K562 (cell line): ENCODE results near the gene PPL. TPM values are rescaled to one million over a fixed set of nuclear protein-coding genes. Genes with fewer than 3 reads are reported as not detected.

Experiments
- ATAC-seq: fragments of 200-7000 bp; cut with Tn5 transposase; 3 replicates; pipeline ENCODE4 v1.9.1; 2020; ENCODE audit warnings: moderate library complexity
- BruUV-seq: library from RNA; stranded (reverse); fragments of 400-500 nt; replicated peaks from 2 replicates; lab custom pipeline; 2021; lab: Mats Ljungman, UMichigan
- CTCF ChIA-PET: fragments of 300-600 bp; formaldehyde crosslinking; extraction: SDS; loops from one replicate; lab custom pipeline; 2021; ENCODE audit warnings: low intra/inter-chr PET ratio; lab: Yijun Ruan, JAX
- POLR2A ChIA-PET: fragments of 300-600, 350-650 bp; sonication (Branson Sonifier 250); formaldehyde crosslinking; extraction: SDS; loops from one replicate; lab custom pipeline; 2021; ENCODE audit warnings: antibody characterized with exemption, inconsistent platforms; lab: Yijun Ruan, JAX
- DNase-seq, 4 experiments: peaks; one replicate each; pipeline versions ENCODE4 v3.0.0 to v3.0.0-alpha.2; 2011 to 2018; ENCODE audit warnings: low spot score in 3 of 4, mixed read lengths in 3 of 4; ENCODE audit errors: extremely low read depth in 1 of 4
- FAIRE-seq: peaks from 2 replicates; lab custom pipeline; 2011; peaks lifted over from hg19 to GRCh38; lab: Jason Lieb, UNC
- H2AFZ ChIP-seq: 2 replicates; pipeline ENCODE4 v1.6.0; 2011; ENCODE audit warnings: low read depth, low read length, control low read depth, inconsistent platforms
- H3K27ac ChIP-seq: fragments of 200-600 bp; 3 replicates; pipeline ENCODE4 v1.8.0; 2011; ENCODE audit warnings: low read depth, mild to moderate bottlenecking, control low read depth, inconsistent platforms, low read length, moderate library complexity, mixed read lengths; ENCODE audit errors: extremely low read depth
- H3K27me3 ChIP-seq, 2 experiments: fragments of 300-600 bp in 1 of 2; 2 replicates in 1 of 2; 3 replicates in 1 of 2; pipeline versions ENCODE4 v1.6.0 to v1.8.0; 2011; ENCODE audit warnings: inconsistent platforms in 2 of 2, low read length in 2 of 2, mild to moderate bottlenecking in 1 of 2, mixed read lengths in 1 of 2, moderate library complexity in 1 of 2; ENCODE audit not compliant: control insufficient read depth in 2 of 2, insufficient read depth in 2 of 2
- H3K36me3 ChIP-seq: fragments of 300-600 bp; 3 replicates; pipeline ENCODE4 v1.8.0; 2011; ENCODE audit warnings: mild to moderate bottlenecking, low read length, inconsistent platforms; ENCODE audit not compliant: control insufficient read depth, insufficient read depth
- H3K4me1 ChIP-seq, 2 experiments: fragments of 200-600 bp in 1 of 2; replicated peaks in 1 of 2; 2 replicates in 1 of 2; 3 replicates in 1 of 2; pipeline versions ENCODE4 v1.5.1 to v1.8.0; 2011; ENCODE audit warnings: inconsistent platforms in 2 of 2, low read length in 2 of 2, mild to moderate bottlenecking in 1 of 2, mixed read lengths in 1 of 2, moderate library complexity in 1 of 2; ENCODE audit not compliant: control insufficient read depth in 2 of 2, insufficient read depth in 2 of 2
- H3K4me2 ChIP-seq: 2 replicates; pipeline ENCODE4 v1.6.1; 2011; ENCODE audit warnings: low read length, control low read depth, inconsistent platforms, mixed read lengths; ENCODE audit not compliant: insufficient read depth
- H3K4me3 ChIP-seq: fragments of 200-600 bp; sonication (generic), shearing (Covaris generic); 2 replicates; pipeline ENCODE4 v1.5.1; 2016; ENCODE audit warnings: control low read depth, inconsistent platforms
- H3K79me2 ChIP-seq: fragments of 200-600 bp; 3 replicates; pipeline ENCODE4 v1.8.0; 2011; ENCODE audit warnings: low read length, inconsistent platforms; ENCODE audit not compliant: control insufficient read depth, insufficient read depth
- H3K9ac ChIP-seq, 2 experiments: 2 replicates each; pipeline versions ENCODE4 v1.6.0 to v1.6.1; 2011; ENCODE audit warnings: low read depth in 2 of 2, low read length in 2 of 2, control low read depth in 1 of 2, inconsistent platforms in 1 of 2, mild to moderate bottlenecking in 1 of 2, mixed read lengths in 1 of 2; ENCODE audit not compliant: insufficient read depth in 1 of 2
- H3K9me1 ChIP-seq: one replicate; pipeline ENCODE4 v1.6.0; 2011; ENCODE audit warnings: inconsistent platforms, mild to moderate bottlenecking, low read length, moderate library complexity; ENCODE audit not compliant: control insufficient read depth, insufficient read depth
- H3K9me3 ChIP-seq: replicated peaks from 2 replicates; pipeline ENCODE4 v1.5.1; 2011; ENCODE audit warnings: low read depth, low read length, inconsistent platforms; ENCODE audit not compliant: control insufficient read depth, insufficient read depth
- H4K20me1 ChIP-seq: replicated peaks from 2 replicates; pipeline ENCODE4 v1.6.1; 2011; ENCODE audit warnings: low read length, inconsistent platforms, mixed read lengths; ENCODE audit not compliant: control insufficient read depth, insufficient read depth
- CTCFL ChIP-seq: IDR thresholded peaks from 2 replicates; pipeline ENCODE4 v1.6.1; 2011; ENCODE audit warnings: borderline replicate concordance, low read depth, mild to moderate bottlenecking, moderate library complexity, low read length; ENCODE audit not compliant: insufficient read depth, poor library complexity, severe bottlenecking
- RBM25 ChIP-seq: fragments of 200-400 bp; formaldehyde crosslinking; IDR thresholded peaks from 2 replicates; pipeline ENCODE4 v1.6.1; 2018; ENCODE audit warnings: low read length, low read depth, moderate library complexity; ENCODE audit not compliant: severe bottlenecking
- USF2 ChIP-seq: sonication (generic); formaldehyde crosslinking; IDR thresholded peaks from 2 replicates; pipeline ENCODE4 v1.5.0; 2020; ENCODE audit warnings: missing genetic modification reagents
- ZFP36 ChIP-seq: fragments of 150-350 bp; IDR thresholded peaks from 2 replicates; pipeline ENCODE4 v1.6.1; 2018; ENCODE audit warnings: low read length, low read depth; ENCODE audit not compliant: partially characterized antibody
- ZNF778 ChIP-seq: fragments of 450-650 bp; formaldehyde crosslinking; IDR thresholded peaks from 2 replicates; pipeline ENCODE4 v1.4.0; 2020; ENCODE audit warnings: mild to moderate bottlenecking, moderate library complexity
- WGBS: fragments of 100-300 bp; shearing (Covaris generic); methylation state at CpG from one replicate; pipeline ENCODE4 v1.1.6; 2016; ENCODE audit warnings: low coverage, mixed read lengths; ENCODE audit not compliant: insufficient coverage; ENCODE audit errors: missing lambda C conversion rate; 5-methylcytosine and 5-hydroxymethylcytosine counted together
- in situ Hi-C: fragments of 300-500 bp; cut with MboI; formaldehyde crosslinking; loops from 4 replicates; pipeline ENCODE4 v1.15.0; 2018; ENCODE audit warnings: inconsistent platforms, mixed read lengths
- intact Hi-C: fragments of 100-400 bp; cut with micrococcal nuclease; formaldehyde crosslinking; loops from 2 replicates; pipeline ENCODE4 v1.14.2; 2022
- polyA plus RNA-seq, 8 experiments: library from polyadenylated mRNA; depleted of rRNA in 4 of 8; stranded (reverse) in 5 of 8; unstranded in 3 of 8; fragments of >200 nt; fragmentation: Nextera tagmentation in 2 of 8; fragmentation: Illumina TruSeq in 1 of 8; extraction: Ambion mirVana in 2 of 8; extraction: Trizol in 1 of 8; gene quantifications; 2 replicates each; pipeline versions ENCODE4 v1.2.1 to v1.2.3, GENCODE V29; 2011 to 2014; ENCODE audit warnings: inconsistent platforms in 1 of 8, missing spikeins in 1 of 8
- total RNA-seq, 7 experiments: library from RNA; depleted of rRNA in 6 of 7; stranded (reverse); fragments of >200 nt in 6 of 7; fragmentation: Illumina TruSeq in 2 of 7; extraction: Trizol in 2 of 7; gene quantifications; 2 replicates each; pipeline versions ENCODE4 v1.2.1 to v1.2.3, GENCODE V29; 2011 to 2021; ENCODE audit warnings: low replicate concordance in 1 of 7

The PPL gene
- total and polyA plus RNA-seq, 9 of the 15 experiments (the other 6 are each of a cell fraction or from before 2014, with no cell fraction given): 0.01 to 0.15 (median 0.07) TPM; not detected in 3

- no TSS peak for BruUV-seq
- TF ChIP-seq RBM25: peak; percentile 47
- TF ChIP-seq ZNF778 (CRISPR knock-in tag): no peak
- TF ChIP-seq ZFP36: peak; percentile 69
- no peak for TF ChIP-seq CTCFL
- 0 out of 2 replicates have a peak, but pooled peaks have one; percentile 10 for TF ChIP-seq USF2 (CRISPR knock-in tag)
- ATAC-seq: no peak; the same call in 1 of the 3 replicates
- Histone ChIP-seq H3K36me3 (no peaks in the 10 kb centered on the region), H3K79me2 (no peaks in the 10 kb centered on the region), H3K27me3 (peaks cover 13 to 28% of the 10 kb centered on the region in 2 experiments; a peak in 3 of 5 replicates), H3K4me1 (peaks cover 6 to 8% of the 10 kb centered on the region in 2 experiments; a peak in 4 of 5 replicates), H3K4me2 (no peak overlapping the region), H2AFZ (no peak overlapping the region), H3K9me1 (no peaks in the 10 kb centered on the region), H3K9ac (peak overlapping the region in 1 of 2 experiments; percentile 12; a peak in 1 of 4 replicates), H3K4me3 (no peak overlapping the region), H4K20me1 (0 out of 2 replicates have a peak, but pooled peaks cover 7% of the 10 kb centered on the region), H3K9me3 (no peaks in the 10 kb centered on the region), H3K27ac (no peak overlapping the region)
- intact Hi-C loops: no loop called here
- 6% methylated on average over 13 of the region's 20 CpGs for WGBS
- no peak for DNase-seq
- FAIRE-seq: no peak
- ChIA-PET CTCF (no interaction called here), POLR2A (interaction anchor here (1.2 kb wide), 1 partner anchor 11 kb away, joined by 3 read pairs; no protein-coding TSS in a partner anchor)
- in situ Hi-C loops: no loop called here
These were observed 45.3 kb upstream of the PPL start for GRCh38 chr16:4982056-4982867.
